GM18907 (cell line): Measurements from ENCODE around the gene CEP131.

Source experiments
- ATAC-seq: cut with Tn5 transposase; IDR thresholded peaks from one replicate; pipeline ENCODE4 v1.9.1; 2021; ENCODE audit warnings: mild to moderate bottlenecking, moderate library complexity; ENCODE audit not compliant: unreplicated experiment

The CEP131 gene

GRCh38 chr17:81252326-81252986 lies 29.7 kb upstream of the CEP131 start:
- no peak for ATAC-seq

GRCh38 chr17:81251709-81252301 lies 29.0 kb upstream of the CEP131 start:
- no peak for ATAC-seq

GRCh38 chr17:81251094-81251708 lies 28.4 kb upstream of the CEP131 start:
- ATAC-seq, result no peak

DNA sequence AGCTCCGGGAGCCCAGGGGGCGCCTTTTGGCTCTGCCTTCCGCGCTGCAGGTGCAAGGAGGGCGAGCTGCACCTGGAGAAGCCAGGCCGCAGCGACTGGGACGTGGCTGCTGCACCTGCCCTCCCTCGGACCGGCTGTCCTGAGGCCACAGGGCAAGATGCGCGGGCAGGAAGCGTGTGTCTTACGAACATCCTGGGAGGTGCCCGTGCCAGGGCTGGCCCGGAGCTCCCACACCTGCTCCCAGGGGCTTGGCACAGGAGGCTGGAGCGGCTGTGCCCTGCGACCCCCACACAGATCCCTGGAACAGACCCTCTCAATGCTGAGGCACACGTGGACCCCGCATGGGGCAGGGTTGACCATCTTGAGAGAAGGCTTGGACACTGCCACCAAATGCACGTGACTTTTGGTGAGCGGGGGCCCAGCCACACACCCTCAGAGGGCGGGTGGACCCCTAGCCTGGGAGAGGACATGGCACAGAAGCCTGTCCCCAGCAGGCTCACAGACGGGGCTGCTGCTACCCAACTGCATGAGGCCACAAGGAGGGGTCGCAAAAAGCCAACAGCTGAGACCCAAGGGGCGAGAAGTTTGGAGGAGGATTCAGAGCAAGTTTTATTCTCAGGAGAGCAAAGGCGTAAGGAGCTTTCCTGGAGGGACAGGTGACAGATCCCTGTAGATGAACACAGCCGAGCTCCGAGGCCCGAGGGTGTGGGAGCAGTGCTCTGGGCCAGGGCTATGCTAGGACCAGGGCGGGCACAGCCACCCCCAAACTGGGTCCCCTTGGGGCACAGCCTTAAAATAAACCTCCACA lies 27.7 kb upstream of the CEP131 start:
- no peak for ATAC-seq

DNA sequence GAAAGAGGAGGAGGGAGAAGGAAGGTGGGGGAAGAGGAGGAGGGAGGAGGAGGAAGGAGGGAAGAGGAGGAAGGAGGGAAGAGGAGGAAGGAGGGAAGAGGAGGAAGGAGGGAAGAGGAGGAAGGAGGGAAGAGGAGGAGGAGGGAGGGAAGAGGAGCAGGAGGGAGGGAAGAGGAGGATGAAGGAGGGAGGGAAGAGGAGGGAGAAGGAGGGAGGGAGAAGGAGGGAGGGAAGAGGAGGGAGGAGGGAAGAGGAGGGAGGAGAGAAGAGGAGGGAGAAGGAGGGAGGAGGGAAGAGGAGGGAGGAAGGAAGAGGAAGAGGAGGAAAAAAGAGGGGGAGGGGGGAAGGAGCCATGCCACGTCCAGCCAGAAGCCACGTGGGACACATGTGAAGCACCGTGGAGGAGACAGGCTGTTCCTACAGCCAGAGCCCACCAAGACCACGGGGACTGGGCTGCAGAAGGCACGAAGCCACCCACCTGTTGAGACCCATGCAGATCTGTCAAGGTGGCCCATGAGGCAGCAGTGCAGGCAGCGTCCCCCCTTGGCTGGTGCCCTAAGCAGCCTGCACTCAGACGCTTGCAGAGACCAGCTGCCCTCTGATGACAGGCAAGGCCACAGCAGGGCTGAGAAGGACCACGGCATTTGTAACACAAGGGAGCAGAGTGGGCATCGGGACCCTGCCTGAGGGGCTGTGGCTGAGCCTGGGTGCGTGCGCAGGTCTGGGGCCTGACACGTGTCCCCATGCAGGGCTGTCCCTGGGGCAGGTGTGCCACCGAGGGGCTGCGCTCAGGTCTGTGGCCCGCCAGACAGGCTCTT lies 26.7 kb upstream of the CEP131 start:
- no peak for ATAC-seq

- no peak for ATAC-seq
Observed at GRCh38 chr17:81248649-81249048, 25.9 kb upstream of the CEP131 start.

- no peak for ATAC-seq
Observed at GRCh38 chr17:81247339-81247990, 24.7 kb upstream of the CEP131 start.

- no peak for ATAC-seq
Observed at GRCh38 chr17:81246679-81247338, 24.0 kb upstream of the CEP131 start.

GRCh38 chr17:81246343-81246670 lies 23.5 kb upstream of the CEP131 start:
- no peak for ATAC-seq

- ATAC-seq, result no peak
Observed at GRCh38 chr17:81245665-81246342, 23.0 kb upstream of the CEP131 start.

GRCh38 chr17:81245024-81245664 lies 22.4 kb upstream of the CEP131 start:
- no peak for ATAC-seq

- no peak for ATAC-seq
Observed at GRCh38 chr17:81244358-81245023, 21.7 kb upstream of the CEP131 start.

DNA sequence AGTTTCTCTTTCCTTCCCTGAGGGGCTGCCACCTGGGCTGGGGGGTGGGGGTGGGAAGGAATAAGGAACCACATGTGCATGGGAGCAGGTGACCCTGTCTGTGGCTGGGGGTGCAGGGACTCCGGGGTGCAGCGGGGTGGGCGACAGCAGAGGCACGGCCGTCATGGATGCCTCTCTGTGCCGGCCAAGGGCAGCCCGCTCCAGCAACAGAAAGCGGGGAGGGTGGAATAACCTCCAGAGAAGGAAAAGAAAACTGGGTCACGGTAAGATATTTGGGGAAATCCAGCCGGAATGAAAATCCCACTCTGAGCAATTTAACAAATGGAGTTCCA lies 20.5 kb upstream of the CEP131 start:
- no peak for ATAC-seq

DNA sequence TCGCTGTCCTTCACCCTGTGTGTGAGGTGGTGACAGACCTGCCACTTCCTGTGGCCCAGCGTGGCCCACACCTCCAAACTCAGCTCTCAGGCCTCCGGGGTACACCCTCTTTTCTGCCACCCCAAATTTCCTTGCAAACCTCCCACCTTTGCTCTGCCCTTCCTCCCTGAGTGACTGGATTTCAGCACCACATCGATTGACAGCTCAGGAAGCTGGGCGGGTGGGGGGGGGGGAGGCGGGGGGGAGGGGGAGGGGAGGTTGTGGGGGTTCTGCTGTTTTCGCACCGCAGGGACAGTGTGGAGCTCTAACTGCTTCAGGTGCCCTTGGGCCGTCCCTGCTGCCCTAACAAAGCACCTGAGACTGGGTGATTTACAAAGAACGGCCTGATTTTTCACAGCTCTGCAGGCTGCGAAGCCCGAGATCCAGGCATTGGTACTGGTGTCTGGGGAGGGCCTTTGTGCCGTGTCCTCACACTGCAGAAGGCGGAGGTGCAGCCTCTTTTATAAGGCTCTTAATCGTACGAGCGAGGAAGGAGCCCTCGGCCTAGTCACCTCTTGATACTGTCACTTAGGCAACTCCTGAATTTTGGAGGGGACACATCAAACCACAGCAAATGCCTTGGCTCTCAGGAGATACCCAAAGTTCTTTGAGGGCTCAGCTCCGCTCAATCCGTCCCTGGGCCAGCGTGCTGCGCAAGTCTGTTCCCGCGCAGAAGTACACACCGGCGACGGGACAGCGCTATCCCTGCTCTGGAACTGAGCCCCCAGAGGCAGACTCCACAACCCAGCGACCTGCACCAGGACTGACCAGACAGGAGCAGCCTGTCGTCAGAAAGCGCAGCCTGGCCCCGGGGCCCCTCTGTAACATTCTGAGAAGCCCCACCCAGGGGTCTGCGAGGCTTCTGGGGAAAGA lies 19.9 kb upstream of the CEP131 start:
- no peak for ATAC-seq

DNA sequence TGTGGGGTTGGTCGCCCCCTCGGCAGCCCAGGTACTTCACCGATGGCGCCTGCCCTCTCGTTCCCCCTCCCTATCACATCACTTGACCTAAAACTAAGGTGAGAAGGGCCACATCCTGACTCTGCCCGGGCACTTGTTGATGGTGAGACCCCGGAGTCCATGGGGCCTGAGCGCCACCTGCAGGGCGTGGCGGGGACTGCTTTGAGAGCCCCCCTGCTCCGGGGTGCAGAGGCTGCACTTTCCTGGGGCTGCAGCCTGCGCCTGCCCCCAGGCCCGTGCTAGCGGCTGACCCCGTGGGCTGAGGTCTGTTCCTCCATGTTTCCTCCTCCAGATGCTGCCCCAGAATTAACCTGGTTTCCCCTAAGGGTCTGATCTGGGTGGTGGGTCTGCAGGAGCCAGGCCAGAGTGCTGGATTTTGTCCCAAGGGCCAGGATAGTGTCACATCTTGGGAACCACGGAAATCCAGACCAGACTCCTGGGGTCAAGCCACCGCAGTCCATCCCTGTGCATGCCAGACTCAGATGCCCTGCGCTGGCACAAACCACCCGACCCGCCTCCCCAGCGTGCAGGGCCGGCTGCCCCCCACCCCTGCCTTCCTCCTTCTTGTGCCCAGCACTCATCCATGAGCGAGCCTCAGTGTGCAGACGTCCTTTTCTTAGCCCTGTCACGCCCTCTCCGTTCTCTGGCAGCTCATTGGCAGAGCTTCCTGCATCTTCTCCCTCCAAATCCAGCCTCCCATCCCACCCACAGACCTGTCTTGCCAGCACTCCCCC lies 19.1 kb upstream of the CEP131 start:
- no peak for ATAC-seq

DNA sequence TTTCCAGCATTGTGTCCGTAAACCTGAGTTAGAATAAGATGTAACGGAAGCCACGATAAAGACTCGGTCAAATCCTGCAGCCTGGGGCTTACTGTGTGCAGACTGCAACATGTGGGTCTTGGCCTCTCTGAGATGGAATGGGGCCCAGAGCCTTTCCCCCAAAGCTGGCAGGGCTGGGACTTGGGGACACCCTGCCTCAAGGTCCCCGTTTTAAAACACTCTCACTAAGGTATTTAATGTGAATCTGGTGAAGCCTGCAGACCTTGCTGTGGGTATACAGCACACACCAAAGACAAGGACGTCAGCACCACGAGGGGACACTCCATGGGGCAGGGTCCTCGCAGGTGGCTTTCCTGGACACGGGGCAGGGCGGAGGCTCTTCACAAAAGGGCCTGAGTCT lies 18.4 kb upstream of the CEP131 start:
- no peak for ATAC-seq

DNA sequence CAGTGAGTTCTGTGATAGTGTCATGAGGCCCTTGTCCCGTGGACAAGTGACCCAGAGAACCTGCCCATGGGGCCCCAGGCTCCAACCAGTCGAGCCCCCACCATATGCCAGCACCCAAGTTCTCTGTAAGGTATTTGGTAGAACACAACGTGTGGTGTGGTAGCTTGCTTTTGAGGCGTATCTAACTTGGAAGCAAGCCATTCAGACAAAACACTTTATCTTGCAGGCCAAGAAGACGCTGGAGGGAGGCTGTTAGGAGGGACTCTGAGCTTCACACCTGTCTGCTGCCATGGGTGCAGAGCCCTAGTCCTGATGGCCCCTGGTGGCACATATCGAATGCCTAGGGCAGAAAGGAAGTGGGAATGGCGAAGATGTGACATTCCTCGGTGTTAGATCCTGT lies 18.0 kb upstream of the CEP131 start:
- ATAC-seq, result no peak
